Measurements from ENCODE around the gene GABRB1.

- no peak for TF ChIP-seq EZH2phosphoT487 (IDR thresholded peaks at IDR 0.05; ENCODE audit: borderline replicate concordance, low read depth, low read length)
- TF ChIP-seq, protein P1, sequence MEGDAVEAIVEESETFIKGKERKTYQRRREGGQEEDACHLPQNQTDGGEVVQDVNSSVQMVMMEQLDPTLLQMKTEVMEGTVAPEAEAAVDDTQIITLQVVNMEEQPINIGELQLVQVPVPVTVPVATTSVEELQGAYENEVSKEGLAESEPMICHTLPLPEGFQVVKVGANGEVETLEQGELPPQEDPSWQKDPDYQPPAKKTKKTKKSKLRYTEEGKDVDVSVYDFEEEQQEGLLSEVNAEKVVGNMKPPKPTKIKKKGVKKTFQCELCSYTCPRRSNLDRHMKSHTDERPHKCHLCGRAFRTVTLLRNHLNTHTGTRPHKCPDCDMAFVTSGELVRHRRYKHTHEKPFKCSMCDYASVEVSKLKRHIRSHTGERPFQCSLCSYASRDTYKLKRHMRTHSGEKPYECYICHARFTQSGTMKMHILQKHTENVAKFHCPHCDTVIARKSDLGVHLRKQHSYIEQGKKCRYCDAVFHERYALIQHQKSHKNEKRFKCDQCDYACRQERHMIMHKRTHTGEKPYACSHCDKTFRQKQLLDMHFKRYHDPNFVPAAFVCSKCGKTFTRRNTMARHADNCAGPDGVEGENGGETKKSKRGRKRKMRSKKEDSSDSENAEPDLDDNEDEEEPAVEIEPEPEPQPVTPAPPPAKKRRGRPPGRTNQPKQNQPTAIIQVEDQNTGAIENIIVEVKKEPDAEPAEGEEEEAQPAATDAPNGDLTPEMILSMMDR (conservative IDR thresholded peaks at IDR 0.05; ENCODE audit: low read length), result no peak
Measured at GRCh38 chr4:47475411-47475810, 444.0 kb downstream of the GABRB1 start.
